Activated CD8-positive, alpha-beta memory T cell treated with anti-CD3 and anti-CD28 coated beads, Interleukin-2, amount 50 U/mL, for 48 hours (primary cell): ENCODE data around the gene NKX2-1.

Experiments
- DNase-seq: peaks from one replicate; pipeline ENCODE4 v3.0.0-alpha.2; 2020

Gene NKX2-1

GRCh38 chr14:36517242-36518030, 2.6 kb downstream of the NKX2-1 start:
- no peak for DNase-seq

GRCh38 chr14:36516719-36517241, 3.3 kb downstream of the NKX2-1 start:
- no peak for DNase-seq

DNA sequence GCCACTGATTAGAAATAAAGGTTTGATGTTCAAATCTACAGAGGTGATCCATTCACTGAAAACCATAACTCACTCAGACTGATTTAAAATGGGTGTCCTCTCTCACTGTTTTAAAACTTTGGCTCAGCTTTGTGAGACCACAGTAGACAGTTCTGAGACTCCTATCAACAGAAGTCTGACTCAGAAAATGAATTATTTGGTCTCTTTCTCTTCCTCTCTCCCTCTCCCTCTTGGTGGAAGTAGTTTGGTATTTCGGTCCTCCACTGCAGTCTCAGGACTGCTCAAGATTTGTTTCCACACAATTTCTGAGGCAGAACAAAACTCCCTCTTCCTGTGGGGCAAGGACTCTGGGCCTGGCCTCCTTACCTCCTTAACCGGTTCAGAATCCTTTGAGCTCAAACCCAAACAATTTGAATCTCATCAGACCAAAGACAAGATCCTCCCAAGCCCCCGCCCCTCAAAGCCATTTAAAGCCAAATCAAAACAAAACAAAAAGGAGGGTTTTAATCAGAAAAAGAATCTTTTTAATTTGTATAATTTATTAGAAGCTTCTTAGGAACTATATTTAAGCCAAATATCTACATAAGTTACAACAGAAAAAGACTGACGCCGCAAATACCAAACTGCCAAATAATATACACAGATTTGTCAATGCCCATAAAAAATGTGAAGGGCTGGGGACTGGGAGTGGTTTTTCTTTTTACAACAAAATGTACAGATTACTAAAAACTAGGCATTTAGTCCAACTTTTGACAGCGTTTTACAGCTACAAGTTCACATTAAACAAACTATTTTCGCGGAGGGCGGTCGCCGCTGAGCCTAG, 3.9 kb downstream of the NKX2-1 start:
- no peak for DNase-seq

DNA sequence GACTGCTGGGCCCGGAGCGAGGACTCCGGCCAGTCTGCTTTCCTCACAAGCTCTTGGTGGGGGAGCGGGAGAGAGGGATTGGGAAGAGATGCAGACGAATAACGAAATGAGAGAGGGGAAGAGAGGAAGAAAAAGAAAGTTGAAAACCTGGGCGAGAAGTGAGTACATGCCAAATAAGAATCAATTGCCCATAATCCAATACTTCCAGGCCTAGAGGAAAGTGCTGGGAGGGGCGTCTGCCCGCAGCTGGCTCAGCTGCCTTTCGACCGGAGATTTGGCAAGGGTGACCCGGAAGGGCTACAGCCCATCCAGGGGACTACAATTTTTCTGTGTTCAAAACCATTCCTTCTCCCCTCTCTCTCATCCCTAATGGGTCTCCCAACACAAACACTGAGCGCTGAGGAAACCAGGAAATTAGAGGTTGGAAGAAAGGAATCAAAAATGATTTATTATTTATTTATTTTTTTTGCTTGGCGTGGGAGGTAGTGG, 4.9 kb downstream of the NKX2-1 start:
- DNase-seq, result no peak

- no peak for DNase-seq
Observed at GRCh38 chr14:36514278-36515104, 5.5 kb downstream of the NKX2-1 start.

GRCh38 chr14:36513451-36514277, 6.4 kb downstream of the NKX2-1 start:
- DNase-seq, result no peak

DNA sequence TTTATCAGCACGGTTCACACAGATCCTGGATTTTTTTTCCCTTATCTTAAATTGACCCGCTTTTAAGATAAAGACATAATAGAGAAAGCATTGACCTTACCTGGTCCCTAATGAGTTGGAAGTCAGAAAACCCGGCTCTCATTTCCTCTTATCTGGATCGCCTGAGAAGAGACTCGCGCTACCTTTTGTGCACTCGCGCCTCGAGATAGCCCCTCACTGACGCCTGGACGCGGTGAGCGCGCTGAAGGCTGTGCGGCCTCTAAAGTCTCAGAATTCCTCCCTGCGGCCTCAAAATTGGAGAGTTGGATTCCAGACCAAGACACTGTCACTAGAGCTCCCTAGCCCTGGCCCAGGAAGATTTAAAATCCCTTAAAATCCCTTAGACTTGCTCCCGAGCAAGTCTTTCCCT, 7.0 kb downstream of the NKX2-1 start:
- DNase-seq, result no peak

GRCh38 chr14:36512585-36513003, 7.4 kb downstream of the NKX2-1 start:
- no peak for DNase-seq

- DNase-seq, result no peak
Observed at GRCh38 chr14:36511981-36512584, 7.9 kb downstream of the NKX2-1 start.

- DNase-seq, result no peak
Observed at GRCh38 chr14:36510874-36511273, 9.2 kb downstream of the NKX2-1 start.

DNA sequence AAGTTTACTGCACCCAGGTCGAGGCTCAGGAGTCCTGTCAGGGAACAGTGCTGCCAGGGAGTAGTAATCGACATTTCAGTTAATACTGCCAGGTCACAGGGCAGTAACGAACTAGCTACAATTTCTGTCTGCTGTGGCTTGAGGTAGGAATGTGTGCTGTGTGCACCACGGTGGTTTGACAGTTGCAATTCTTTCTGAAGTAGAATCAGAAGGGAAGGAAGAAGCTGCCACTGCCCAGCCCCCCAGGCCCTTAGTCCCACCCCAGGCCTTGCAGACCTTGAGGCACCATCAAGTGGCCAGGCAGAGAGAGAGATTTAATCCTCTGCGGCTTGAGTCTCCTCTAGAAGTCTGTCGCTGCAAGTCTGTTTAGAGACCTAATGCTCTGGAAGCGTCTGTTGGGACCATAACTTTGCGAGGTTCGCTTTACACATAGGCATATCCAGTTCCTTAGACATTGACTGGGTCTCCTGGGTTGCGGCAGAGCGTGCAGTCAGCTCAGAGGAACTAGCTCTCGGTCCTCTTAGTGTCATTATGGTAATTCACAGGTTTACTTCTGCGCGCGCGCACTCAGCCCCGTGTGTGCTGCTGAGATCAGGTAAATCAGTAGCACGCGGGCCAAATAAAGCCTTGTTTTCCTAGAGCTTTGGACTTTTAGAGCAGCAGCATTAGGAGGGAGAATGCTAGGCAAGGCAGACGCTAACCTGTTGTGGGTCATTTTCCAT, 9.8 kb downstream of the NKX2-1 start:
- DNase-seq, result no peak

DNA sequence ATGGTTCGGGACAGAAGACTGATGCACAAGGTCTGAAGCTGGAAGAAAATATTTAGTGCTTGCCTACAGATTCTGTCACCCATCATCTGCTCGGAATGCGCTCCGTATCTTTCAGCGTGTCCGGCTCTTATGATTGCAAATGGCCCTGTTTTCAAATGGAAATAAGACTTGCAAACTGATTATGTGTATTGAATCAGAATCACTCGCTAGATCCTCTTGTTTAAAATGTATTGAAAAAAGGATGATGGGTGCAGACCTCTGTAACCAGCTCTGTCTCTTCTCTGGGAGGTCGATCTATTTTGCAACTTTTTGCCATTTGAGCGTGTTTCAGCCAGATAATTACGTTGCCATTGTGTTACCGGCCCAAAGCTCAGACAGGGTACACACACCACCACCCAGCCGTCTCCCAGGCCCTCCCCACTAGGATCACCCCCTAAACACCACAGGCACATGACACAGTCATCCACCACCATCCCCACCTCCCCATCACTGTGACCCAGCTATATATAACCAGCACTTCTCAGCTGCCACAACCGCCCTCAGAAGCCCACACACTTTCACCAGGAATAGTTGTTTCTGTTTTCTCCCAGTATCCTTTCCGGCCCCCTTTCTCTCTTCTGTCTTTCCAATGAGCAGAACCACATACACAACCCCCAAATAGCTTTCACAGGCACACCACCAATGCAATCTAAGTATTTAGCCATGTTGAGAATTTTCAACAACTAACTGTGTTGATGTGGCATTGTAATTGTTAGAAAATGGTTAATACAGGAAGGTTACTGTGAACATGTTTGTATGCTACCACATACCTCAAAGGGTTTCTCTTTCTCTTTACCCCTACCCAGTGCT, 10.7 kb downstream of the NKX2-1 start:
- DNase-seq, result no peak

DNA sequence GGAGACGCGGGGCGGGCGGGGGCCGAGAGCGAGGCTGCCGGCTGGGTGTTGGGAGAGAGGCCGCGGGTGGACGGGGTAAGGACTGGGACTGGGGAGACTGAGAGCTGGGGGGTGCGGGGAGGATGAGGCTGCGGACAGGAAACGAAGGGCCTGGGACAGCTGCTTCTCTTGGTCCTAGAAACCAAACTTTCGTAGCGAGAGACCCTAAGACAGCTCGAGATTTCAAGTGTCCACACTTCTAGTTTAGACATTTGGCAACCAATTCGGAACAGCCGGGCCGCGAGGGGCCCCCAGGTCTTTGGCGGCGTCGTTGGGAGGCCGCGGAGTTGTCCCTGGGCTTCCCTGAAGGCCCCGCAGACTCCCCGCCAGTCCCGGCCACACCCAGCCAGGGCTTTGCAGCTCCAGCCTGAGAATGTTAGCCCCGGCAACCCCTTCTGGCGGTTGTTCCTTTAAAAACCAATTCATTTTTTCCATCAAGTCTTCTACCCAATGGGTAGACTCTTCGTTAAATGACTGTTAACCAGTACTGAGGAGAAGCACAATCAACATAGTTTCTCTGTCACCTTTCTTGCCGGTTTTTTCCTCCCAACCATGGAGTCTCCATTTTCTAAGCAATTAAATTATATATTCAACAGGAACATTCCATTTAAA, 11.5 kb downstream of the NKX2-1 start:
- no peak for DNase-seq

DNA sequence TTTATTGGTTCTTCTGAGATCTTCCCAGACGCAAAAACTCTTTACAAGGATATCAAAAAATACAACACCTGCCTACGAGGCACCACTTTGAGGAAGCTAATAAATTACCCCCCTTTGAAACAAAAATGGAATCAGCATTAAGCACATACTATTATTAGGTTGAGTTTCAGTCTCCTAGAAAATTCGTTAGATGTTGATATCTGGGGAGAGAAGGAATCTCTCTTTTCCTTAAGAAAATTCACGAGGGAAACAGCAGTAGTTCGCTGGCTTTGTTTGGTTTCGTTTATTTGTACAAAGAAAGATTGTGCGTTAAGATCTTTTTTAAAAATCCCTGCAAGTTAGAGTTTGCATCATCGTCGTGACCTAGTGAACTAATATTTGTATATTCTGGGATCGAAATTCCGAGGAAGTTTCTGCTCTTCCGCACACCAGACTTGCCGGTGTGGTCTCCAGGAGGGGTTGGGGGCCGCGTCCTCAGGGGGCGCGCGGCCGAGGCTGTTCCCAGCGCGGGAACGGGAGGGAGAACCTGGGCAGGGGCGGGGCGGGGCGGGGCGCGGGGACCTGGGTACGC, 12.1 kb downstream of the NKX2-1 start:
- no peak for DNase-seq

DNA sequence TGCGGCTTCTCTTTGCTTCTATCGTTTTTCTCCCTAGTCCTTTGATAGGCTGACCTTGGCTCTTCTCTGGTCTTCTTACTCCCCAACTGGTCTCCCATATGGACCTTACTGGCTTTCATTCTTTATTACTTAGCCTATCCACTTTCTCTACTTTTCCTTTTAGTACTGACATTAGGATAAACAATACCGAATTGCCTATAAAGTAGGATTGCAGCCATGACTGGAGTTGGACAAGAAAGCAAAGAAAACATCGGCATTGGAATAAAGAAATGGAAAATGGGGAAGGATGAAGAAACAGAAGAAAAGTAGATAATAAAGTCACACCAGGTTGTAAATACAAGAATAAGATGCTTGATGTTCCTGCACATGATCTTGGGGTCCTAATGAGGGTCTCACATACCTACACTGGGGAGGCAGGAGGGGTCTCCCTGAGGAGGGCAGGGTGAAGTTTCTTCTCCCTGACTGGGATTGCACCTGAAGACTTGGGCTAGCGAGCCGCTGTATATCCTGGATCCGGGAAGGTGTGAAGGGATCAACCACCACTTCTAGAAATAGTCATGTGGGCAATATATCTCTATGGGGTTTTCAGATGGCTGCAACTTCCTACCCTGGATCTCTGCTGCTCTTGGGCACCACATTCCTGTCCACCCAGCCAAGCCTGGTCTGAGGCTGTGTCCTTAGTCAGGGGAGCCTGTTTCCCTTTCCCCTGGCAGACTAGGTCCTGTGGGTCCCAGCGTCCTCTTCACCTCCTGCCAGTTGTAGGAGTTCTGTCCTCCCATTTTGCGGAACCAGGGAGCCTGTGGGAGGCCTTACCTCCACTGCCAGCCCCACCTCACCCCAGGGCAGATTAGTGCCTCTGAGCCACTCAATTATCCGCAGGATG, 13.1 kb downstream of the NKX2-1 start:
- no peak for DNase-seq

GRCh38 chr14:36505892-36506731, 13.9 kb downstream of the NKX2-1 start:
- no peak for DNase-seq
